ENCODE results near the gene GRAMD4.

The GRAMD4 gene

DNA sequence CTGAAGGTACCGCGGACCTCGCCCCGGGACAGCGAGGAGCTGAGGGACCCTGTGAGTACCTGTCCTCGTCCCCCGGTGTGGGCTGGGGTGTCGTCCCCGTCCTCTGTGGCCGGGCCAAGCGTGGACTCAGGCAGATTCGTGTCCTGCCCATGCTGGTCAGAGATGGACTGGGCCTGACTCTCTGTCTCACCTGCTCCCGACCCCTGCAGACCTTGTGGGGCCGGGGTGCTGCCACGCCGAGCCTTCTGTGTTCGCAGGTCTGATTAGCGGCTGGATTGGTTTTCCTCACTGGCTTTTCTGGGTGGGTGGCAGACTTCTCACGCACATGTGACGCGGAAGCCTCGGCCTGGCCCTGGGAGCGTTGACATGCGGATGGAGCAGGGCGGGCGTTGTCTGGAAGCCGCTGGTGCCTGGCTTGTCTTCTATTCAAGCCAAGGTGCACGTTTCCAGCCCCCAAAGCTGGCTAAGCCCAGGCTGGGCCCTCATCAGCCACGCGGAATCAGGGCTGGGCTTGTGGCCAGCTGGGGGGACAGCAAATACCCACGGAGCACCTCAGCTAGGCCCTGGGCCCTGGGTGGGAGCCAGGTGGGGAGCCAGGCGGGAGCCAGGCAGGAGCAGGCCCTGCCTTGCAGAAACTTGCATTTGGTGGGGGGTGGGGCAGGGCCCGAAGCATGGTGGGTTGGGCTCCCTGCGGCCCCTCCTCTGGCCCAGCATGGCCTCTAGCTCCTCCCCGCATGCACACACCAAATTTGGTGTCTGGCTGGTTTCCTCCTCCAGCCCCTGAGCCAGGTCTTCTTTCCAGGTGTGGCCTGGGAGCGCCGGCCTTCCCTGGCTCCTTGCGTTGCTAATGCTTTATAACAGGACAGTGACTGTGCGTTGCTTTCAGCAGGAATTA, 7.0 kb downstream of the GRAMD4 start:
- H3K27ac ChIP-seq (ENCODE audit: low read depth, low read length): no peak overlapping the region
- no peak overlapping the region for H3K4me3 ChIP-seq (ENCODE audit: low read length)
- no peak overlapping the region for H3K4me2 ChIP-seq (ENCODE audit: low read length)
- H3F3A ChIP-seq (ENCODE audit: control insufficient read depth, insufficient read depth): peaks cover 6% of the 10 kb centered on the region; the same call in 1 of the 2 replicates
- H4K20me1 ChIP-seq (ENCODE audit: control insufficient read depth, insufficient read depth, low read depth, low read length): peaks cover 4% of the 10 kb centered on the region
- H3K9me2 ChIP-seq (replicated peaks; ENCODE audit: control insufficient read depth, low read length): no peaks in the 10 kb centered on the region
- TF ChIP-seq, protein P1, sequence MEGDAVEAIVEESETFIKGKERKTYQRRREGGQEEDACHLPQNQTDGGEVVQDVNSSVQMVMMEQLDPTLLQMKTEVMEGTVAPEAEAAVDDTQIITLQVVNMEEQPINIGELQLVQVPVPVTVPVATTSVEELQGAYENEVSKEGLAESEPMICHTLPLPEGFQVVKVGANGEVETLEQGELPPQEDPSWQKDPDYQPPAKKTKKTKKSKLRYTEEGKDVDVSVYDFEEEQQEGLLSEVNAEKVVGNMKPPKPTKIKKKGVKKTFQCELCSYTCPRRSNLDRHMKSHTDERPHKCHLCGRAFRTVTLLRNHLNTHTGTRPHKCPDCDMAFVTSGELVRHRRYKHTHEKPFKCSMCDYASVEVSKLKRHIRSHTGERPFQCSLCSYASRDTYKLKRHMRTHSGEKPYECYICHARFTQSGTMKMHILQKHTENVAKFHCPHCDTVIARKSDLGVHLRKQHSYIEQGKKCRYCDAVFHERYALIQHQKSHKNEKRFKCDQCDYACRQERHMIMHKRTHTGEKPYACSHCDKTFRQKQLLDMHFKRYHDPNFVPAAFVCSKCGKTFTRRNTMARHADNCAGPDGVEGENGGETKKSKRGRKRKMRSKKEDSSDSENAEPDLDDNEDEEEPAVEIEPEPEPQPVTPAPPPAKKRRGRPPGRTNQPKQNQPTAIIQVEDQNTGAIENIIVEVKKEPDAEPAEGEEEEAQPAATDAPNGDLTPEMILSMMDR (IDR thresholded peaks at IDR 0.05; ENCODE audit: low read depth, low read length, poor library complexity, severe bottlenecking): no peak
- no peak for TF ChIP-seq EZH2phosphoT487 (IDR thresholded peaks at IDR 0.05; ENCODE audit: borderline replicate concordance, low read length)
- no peaks in the 10 kb centered on the region for H3K36me3 ChIP-seq (ENCODE audit: control insufficient read depth, low read length)
- no peaks in the 10 kb centered on the region for H3K27me3 ChIP-seq (ENCODE audit: control insufficient read depth, low read length)
- peaks cover 21% of the 10 kb centered on the region for H3K4me1 ChIP-seq (ENCODE audit: control insufficient read depth, low read length)
- H3K79me2 ChIP-seq (ENCODE audit: control insufficient read depth, low read length): peaks cover 20% of the 10 kb centered on the region
- H3K9me3 ChIP-seq (ENCODE audit: control insufficient read depth, insufficient read depth, low read length): no peaks in the 10 kb centered on the region

DNA sequence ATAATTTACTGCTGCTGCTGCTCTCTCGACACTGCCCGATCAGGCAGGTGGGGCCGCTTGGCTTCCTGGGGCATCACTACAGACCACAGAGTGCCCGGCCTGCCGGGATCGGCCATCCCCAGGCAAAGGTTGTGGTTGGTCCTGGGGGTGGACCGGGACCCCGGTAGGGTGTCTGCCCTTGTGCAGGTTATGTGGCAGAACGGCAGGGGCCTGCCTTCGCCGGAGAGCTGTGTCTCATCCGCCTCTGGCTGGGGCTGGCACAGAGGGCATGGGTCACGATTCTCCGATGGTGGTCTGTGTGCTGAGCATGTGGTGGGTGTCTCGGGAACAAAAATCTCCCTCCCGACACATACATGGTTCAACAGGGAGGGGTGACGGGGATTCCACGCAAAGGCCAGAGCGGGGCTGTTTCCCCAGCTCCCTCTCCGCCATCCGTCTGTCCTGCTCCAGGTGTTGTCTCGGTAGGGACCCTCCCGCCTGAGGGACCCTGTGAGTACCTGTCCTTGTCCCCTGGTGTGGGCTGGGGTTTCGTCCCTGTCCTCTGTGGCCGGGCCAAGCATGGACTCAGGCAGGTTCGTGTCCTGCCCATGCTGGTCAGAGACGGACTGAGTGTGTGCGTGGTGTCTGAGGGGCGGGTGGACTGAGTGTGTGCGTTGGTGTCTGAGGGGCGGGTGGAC, 7.8 kb downstream of the GRAMD4 start:
- H3K9me2 ChIP-seq (replicated peaks; ENCODE audit: control insufficient read depth, low read length): no peaks in the 10 kb centered on the region
- no peak overlapping the region for H3K27ac ChIP-seq (ENCODE audit: low read depth, low read length)
- no peak overlapping the region for H3K4me2 ChIP-seq (ENCODE audit: low read length)
- no peaks in the 10 kb centered on the region for H3K27me3 ChIP-seq (ENCODE audit: control insufficient read depth, low read length)
- no peak for TF ChIP-seq EZH2phosphoT487 (IDR thresholded peaks at IDR 0.05; ENCODE audit: borderline replicate concordance, low read length)
- TF ChIP-seq, protein P1 (IDR thresholded peaks at IDR 0.05; ENCODE audit: low read depth, low read length, poor library complexity, severe bottlenecking): no peak
- no peaks in the 10 kb centered on the region for H3K9me3 ChIP-seq (ENCODE audit: control insufficient read depth, insufficient read depth, low read length)
- no peaks in the 10 kb centered on the region for H3K36me3 ChIP-seq (ENCODE audit: control insufficient read depth, low read length)
- peaks cover 6% of the 10 kb centered on the region; the same call in 1 of the 2 replicates for H3F3A ChIP-seq (ENCODE audit: control insufficient read depth, insufficient read depth)
- H3K4me3 ChIP-seq (ENCODE audit: low read length): no peak overlapping the region
- peaks cover 17% of the 10 kb centered on the region for H3K4me1 ChIP-seq (ENCODE audit: control insufficient read depth, low read length)
- H4K20me1 ChIP-seq (ENCODE audit: control insufficient read depth, insufficient read depth, low read depth, low read length): peaks cover 11% of the 10 kb centered on the region
- H3K79me2 ChIP-seq (ENCODE audit: control insufficient read depth, low read length): peaks cover 17% of the 10 kb centered on the region

DNA sequence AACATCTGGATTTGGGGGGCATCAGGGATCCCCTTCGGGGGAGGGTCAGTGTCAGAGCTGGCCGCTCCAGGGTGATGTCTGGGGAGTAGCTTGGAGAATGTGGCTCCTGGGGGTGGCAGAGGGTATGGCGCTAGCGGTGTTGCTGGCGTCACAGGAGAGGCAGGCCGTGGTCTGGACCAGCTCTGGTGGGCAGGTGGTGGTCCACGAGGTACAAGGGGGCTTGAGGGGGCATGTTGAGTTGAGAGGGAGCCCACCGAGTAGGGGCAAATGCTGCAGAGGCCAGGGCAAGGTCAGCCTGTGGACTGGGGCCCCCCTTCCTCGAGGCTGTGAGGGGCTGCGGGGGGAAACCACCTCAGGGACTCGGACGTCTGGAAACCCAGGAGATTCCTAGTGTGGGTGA, 8.6 kb downstream of the GRAMD4 start:
- H3K27ac ChIP-seq (ENCODE audit: low read depth, low read length): no peak overlapping the region
- peaks cover 11% of the 10 kb centered on the region for H4K20me1 ChIP-seq (ENCODE audit: control insufficient read depth, insufficient read depth, low read depth, low read length)
- peaks cover 3% of the 10 kb centered on the region; the same call in 1 of the 2 replicates for H3F3A ChIP-seq (ENCODE audit: control insufficient read depth, insufficient read depth)
- no peaks in the 10 kb centered on the region for H3K36me3 ChIP-seq (ENCODE audit: control insufficient read depth, low read length)
- TF ChIP-seq, protein P1 (IDR thresholded peaks at IDR 0.05; ENCODE audit: low read depth, low read length, poor library complexity, severe bottlenecking): no peak
- H3K4me2 ChIP-seq (ENCODE audit: low read length): no peak overlapping the region
- H3K27me3 ChIP-seq (ENCODE audit: control insufficient read depth, low read length): no peaks in the 10 kb centered on the region
- H3K4me1 ChIP-seq (ENCODE audit: control insufficient read depth, low read length): peaks cover 9% of the 10 kb centered on the region
- H3K79me2 ChIP-seq (ENCODE audit: control insufficient read depth, low read length): peaks cover 14% of the 10 kb centered on the region
- no peak overlapping the region for H3K4me3 ChIP-seq (ENCODE audit: low read length)
- H3K9me2 ChIP-seq (replicated peaks; ENCODE audit: control insufficient read depth, low read length): no peaks in the 10 kb centered on the region
- H3K9me3 ChIP-seq (ENCODE audit: control insufficient read depth, insufficient read depth, low read length): no peaks in the 10 kb centered on the region
